Smooth muscle cell (in vitro differentiated cells): ENCODE data around the gene ARHGEF37. TPM values are rescaled to one million over a fixed set of nuclear protein-coding genes. Genes with fewer than 3 reads are reported as not detected.
A peak's percentile ranks its signal among the peaks of the same experiment; 100 is the strongest.

ENCODE experiments used
- DNase-seq: peaks from one replicate; lab custom pipeline; 2025; ENCODE audit not compliant: unreplicated experiment; lab: John Stamatoyannopoulos, UW
- H2AFZ ChIP-seq: fragments of 200-600 bp; sonication (generic); 2 replicates; pipeline ENCODE4 v1.6.0; 2016; ENCODE audit warnings: antibody characterized with exemption, low read depth, mild to moderate bottlenecking
- H3F3A ChIP-seq: fragments of 200-600 bp; sonication (generic); 2 replicates; pipeline ENCODE4 v1.6.0; 2017; ENCODE audit warnings: antibody characterized with exemption, low read depth
- H3K27ac ChIP-seq: fragments of 200-600 bp; sonication (generic); 2 replicates; pipeline ENCODE4 v1.5.1; 2016; ENCODE audit warnings: low read depth, mild to moderate bottlenecking
- H3K27me3 ChIP-seq: fragments of 200-600 bp; sonication (generic); 2 replicates; pipeline ENCODE4 v1.6.1; 2016; ENCODE audit warnings: low read depth, mild to moderate bottlenecking
- H3K36me3 ChIP-seq: fragments of 200-600 bp; sonication (generic); 2 replicates; pipeline ENCODE4 v1.5.1; 2016; ENCODE audit warnings: low read depth
- H3K4me1 ChIP-seq: fragments of 200-600 bp; sonication (generic); 2 replicates; pipeline ENCODE4 v1.5.1; 2016; ENCODE audit warnings: low read depth
- H3K4me2 ChIP-seq: fragments of 200-600 bp; sonication (generic); 2 replicates; pipeline ENCODE4 v1.6.0; 2016; ENCODE audit warnings: mild to moderate bottlenecking
- H3K4me3 ChIP-seq: fragments of 200-600 bp; sonication (generic); 2 replicates; pipeline ENCODE4 v1.5.1; 2016; ENCODE audit warnings: mild to moderate bottlenecking
- H3K79me2 ChIP-seq: fragments of 200-600 bp; sonication (generic); 2 replicates; pipeline ENCODE4 v1.6.0; 2016; ENCODE audit warnings: low read depth, mild to moderate bottlenecking
- H3K9ac ChIP-seq: fragments of 200-600 bp; sonication (generic); 2 replicates; pipeline ENCODE4 v1.6.0; 2016; ENCODE audit warnings: low read depth
- H3K9me3 ChIP-seq: fragments of 200-600 bp; sonication (generic); replicated peaks from 2 replicates; pipeline ENCODE4 v1.5.1; 2016; ENCODE audit warnings: low read depth
- H4K20me1 ChIP-seq: fragments of 200-600 bp; sonication (generic); 2 replicates; pipeline ENCODE4 v1.6.0; 2016; ENCODE audit warnings: low read depth
- CTCF ChIP-seq: fragments of 200-600 bp; sonication (generic); IDR thresholded peaks from 2 replicates; pipeline ENCODE4 v1.5.1; 2017; ENCODE audit warnings: borderline replicate concordance, mild to moderate bottlenecking, antibody characterized with exemption; ENCODE audit not compliant: insufficient read depth, poor library complexity, severe bottlenecking
- WGBS: methylation state at CpG from one replicate; pipeline ENCODE4 v1.1.7; 2016; ENCODE audit warnings: low lambda C conversion rate; 5-methylcytosine and 5-hydroxymethylcytosine counted together
- polyA plus RNA-seq: library from polyadenylated mRNA; unstranded; fragments of >200 nt; fragmentation: Nextera tagmentation; extraction: Ambion mirVana; gene quantifications from 2 replicates; pipeline ENCODE4 v1.2.1, GENCODE V29; 2016
- total RNA-seq: library from RNA; depleted of rRNA; stranded (reverse); fragments of >200 nt; gene quantifications from 2 replicates; pipeline ENCODE4 v1.2.3, GENCODE V29; 2014

Gene ARHGEF37
- total and polyA plus RNA-seq, 2 experiments from 2014 or later, result 0.70 to 1.4 TPM

- Histone ChIP-seq H3K9me3 (no peaks in the 10 kb centered on the region), H3K9ac (no peak overlapping the region), H3K4me1 (no peaks in the 10 kb centered on the region), H3K27me3 (no peaks in the 10 kb centered on the region), H3K27ac (no peak overlapping the region), H3K79me2 (no peaks in the 10 kb centered on the region), H3K4me2 (no peak overlapping the region), H3K36me3 (no peaks in the 10 kb centered on the region), H2AFZ (no peak overlapping the region), H3K4me3 (no peak overlapping the region), H3F3A (peaks cover 9% of the 10 kb centered on the region), H4K20me1 (no peaks in the 10 kb centered on the region)
- WGBS, result 66% methylated on average over 5 of the region's 5 CpGs
- no peak for TF ChIP-seq CTCF
- DNase-seq, result no peak
These were observed 34.7 kb downstream of the ARHGEF37 start for GRCh38 chr5:149615976-149616375.

GRCh38 chr5:149616727-149617285, 35.5 kb downstream of the ARHGEF37 start:
- 97% methylated on average over 3 of the region's 3 CpGs for WGBS
- Histone ChIP-seq H3K9ac (no peak overlapping the region), H4K20me1 (no peaks in the 10 kb centered on the region), H3K4me1 (no peaks in the 10 kb centered on the region), H3F3A (peaks cover 4% of the 10 kb centered on the region), H3K4me2 (no peak overlapping the region), H3K27me3 (no peaks in the 10 kb centered on the region), H3K9me3 (no peaks in the 10 kb centered on the region), H3K36me3 (no peaks in the 10 kb centered on the region), H3K79me2 (no peaks in the 10 kb centered on the region), H3K27ac (no peak overlapping the region), H3K4me3 (no peak overlapping the region), H2AFZ (no peak overlapping the region)
- DNase-seq, result no peak
- no peak for TF ChIP-seq CTCF

- WGBS, result 94% methylated on average over 12 of the region's 12 CpGs
- Histone ChIP-seq H3K36me3 (no peaks in the 10 kb centered on the region), H3K9ac (no peak overlapping the region), H2AFZ (no peak overlapping the region), H3K27me3 (no peaks in the 10 kb centered on the region), H3F3A (peaks cover 4% of the 10 kb centered on the region), H3K4me3 (no peak overlapping the region), H4K20me1 (no peaks in the 10 kb centered on the region), H3K79me2 (no peaks in the 10 kb centered on the region), H3K27ac (peak overlapping the region; percentile 56), H3K4me1 (no peaks in the 10 kb centered on the region), H3K4me2 (no peak overlapping the region), H3K9me3 (no peaks in the 10 kb centered on the region)
- DNase-seq, result no peak
- TF ChIP-seq CTCF, result no peak
These were observed 36.5 kb downstream of the ARHGEF37 start for GRCh38 chr5:149617760-149618306.
